GM19099 (cell line): ENCODE measurements around the gene INHBC.
A peak's percentile ranks its signal among the peaks of the same experiment; 100 is the strongest.

Source experiments
- POLR2A ChIP-seq: IDR thresholded peaks from 3 replicates; pipeline ENCODE4 v1.6.1; 2011; ENCODE audit warnings: low read depth; ENCODE audit not compliant: insufficient read length; ENCODE audit errors: extremely low read depth

INHBC gene

GRCh38 chr12:57460468-57460784, 25.8 kb downstream of the INHBC start:
- no peak for TF ChIP-seq POLR2A

- no peak for TF ChIP-seq POLR2A
These were observed 26.3 kb downstream of the INHBC start for GRCh38 chr12:57460841-57461275.

GRCh38 chr12:57461276-57461916, 26.8 kb downstream of the INHBC start:
- TF ChIP-seq POLR2A = no peak

- no peak for TF ChIP-seq POLR2A
These were observed 27.3 kb downstream of the INHBC start for GRCh38 chr12:57461917-57462250.

GRCh38 chr12:57462251-57462911, 27.8 kb downstream of the INHBC start:
- TF ChIP-seq POLR2A = peak; percentile 23

GRCh38 chr12:57462912-57463253, 28.3 kb downstream of the INHBC start:
- no peak for TF ChIP-seq POLR2A

GRCh38 chr12:57464569-57464968, 30.0 kb downstream of the INHBC start:
- no peak for TF ChIP-seq POLR2A

GRCh38 chr12:57465030-57465746, 30.6 kb downstream of the INHBC start:
- TF ChIP-seq POLR2A = no peak

GRCh38 chr12:57465747-57466505, 31.3 kb downstream of the INHBC start:
- TF ChIP-seq POLR2A = no peak

- TF ChIP-seq POLR2A = no peak
These were observed 32.8 kb downstream of the INHBC start for GRCh38 chr12:57467212-57467874.

- peak; percentile 22 for TF ChIP-seq POLR2A
These were observed 33.3 kb downstream of the INHBC start for GRCh38 chr12:57467915-57468314.

- no peak for TF ChIP-seq POLR2A
These were observed 34.9 kb downstream of the INHBC start for GRCh38 chr12:57469296-57470164.

GRCh38 chr12:57470286-57470969, 35.8 kb downstream of the INHBC start:
- TF ChIP-seq POLR2A = no peak

GRCh38 chr12:57470970-57471656, 36.5 kb downstream of the INHBC start:
- TF ChIP-seq POLR2A = no peak

GRCh38 chr12:57471661-57472060, 37.1 kb downstream of the INHBC start:
- peak; percentile 8 for TF ChIP-seq POLR2A
